MM.1S (cell line): ENCODE results near the gene HBE1.

Experiments
- DNase-seq: peaks from one replicate; pipeline ENCODE4 v3.0.0-alpha.2; 2015
- H2AFZ ChIP-seq: fragments of 300-600 bp; sonication (generic); 2 replicates; pipeline ENCODE4 v1.6.0; 2016; ENCODE audit warnings: antibody characterized with exemption, low read length
- H3F3A ChIP-seq: fragments of 300-600 bp; sonication (generic); 2 replicates; pipeline ENCODE4 v1.6.1; 2016; ENCODE audit warnings: mild to moderate bottlenecking, antibody characterized with exemption, low read length, moderate library complexity, mixed read lengths; ENCODE audit not compliant: insufficient read depth
- H3K27ac ChIP-seq: fragments of 300-600 bp; sonication (generic); 2 replicates; pipeline ENCODE4 v1.5.1; 2016; ENCODE audit warnings: mild to moderate bottlenecking, low read length
- H3K27me3 ChIP-seq: fragments of 300-600 bp; sonication (generic); replicated peaks from 2 replicates; pipeline ENCODE4 v1.6.0; 2016; ENCODE audit warnings: low read length; ENCODE audit not compliant: insufficient read depth
- H3K36me3 ChIP-seq: fragments of 300-600 bp; sonication (generic); replicated peaks from 2 replicates; pipeline ENCODE4 v1.6.1; 2016; ENCODE audit warnings: mild to moderate bottlenecking, low read length, mixed read lengths; ENCODE audit not compliant: insufficient read depth
- H3K4me1 ChIP-seq: fragments of 300-600 bp; sonication (generic); 2 replicates; pipeline ENCODE4 v1.6.1; 2016; ENCODE audit warnings: low read length, mixed read lengths
- H3K4me2 ChIP-seq: fragments of 300-600 bp; sonication (generic); 2 replicates; pipeline ENCODE4 v1.6.0; 2016; ENCODE audit warnings: low read depth, low read length
- H3K4me3 ChIP-seq: fragments of 300-600 bp; sonication (generic); 2 replicates; pipeline ENCODE4 v1.5.1; 2016; ENCODE audit warnings: low read length, mixed read lengths
- H3K79me2 ChIP-seq: fragments of 300-600 bp; sonication (generic); 2 replicates; pipeline ENCODE4 v1.6.1; 2016; ENCODE audit warnings: mixed run types, low read length, mixed read lengths
- H3K9ac ChIP-seq: fragments of 300-600 bp; sonication (generic); 2 replicates; pipeline ENCODE4 v1.6.1; 2016; ENCODE audit warnings: low read length, mixed read lengths
- H3K9me2 ChIP-seq: fragments of 300-600 bp; sonication (generic); replicated peaks from 2 replicates; pipeline ENCODE4 v1.6.1; 2016; ENCODE audit warnings: mild to moderate bottlenecking, low read length, mixed read lengths; ENCODE audit not compliant: insufficient read depth
- H3K9me3 ChIP-seq: fragments of 300-600 bp; sonication (generic); replicated peaks from 2 replicates; pipeline ENCODE4 v1.6.1; 2016; ENCODE audit warnings: mild to moderate bottlenecking, low read length, mixed read lengths; ENCODE audit not compliant: insufficient read depth
- H4K20me1 ChIP-seq: fragments of 300-600 bp; sonication (generic); 2 replicates; pipeline ENCODE4 v1.6.1; 2016; ENCODE audit warnings: mild to moderate bottlenecking, low read length, moderate library complexity, mixed read lengths; ENCODE audit not compliant: insufficient read depth
- CTCF ChIP-seq: fragments of 300-600 bp; sonication (generic); IDR thresholded peaks from 2 replicates; pipeline ENCODE4 v1.5.1; 2016; ENCODE audit warnings: antibody characterized with exemption, low read length, mixed read lengths
- EZH2 ChIP-seq: fragments of 300-600 bp; sonication (generic); optimal IDR thresholded peaks from 2 replicates; pipeline ENCODE3; 2017; ENCODE audit warnings: low read depth, mild to moderate bottlenecking, antibody characterized with exemption, low read length, mixed read lengths
- EZH2phosphoT487 ChIP-seq: fragments of 300-600 bp; sonication (generic); IDR thresholded peaks from 2 replicates; pipeline ENCODE4 v1.6.1; 2018; ENCODE audit warnings: antibody characterized with exemption, low read length

HBE1 gene

GRCh38 chr11:5274395-5274794 is 4.7 kb upstream of the HBE1 start:
- no peak overlapping the region for H3K9ac ChIP-seq
- H3K9me2 ChIP-seq = no peaks in the 10 kb centered on the region
- no peak overlapping the region for H3K4me2 ChIP-seq
- H3K27ac ChIP-seq = no peak overlapping the region
- no peaks in the 10 kb centered on the region for H3K79me2 ChIP-seq
- no peak overlapping the region for H2AFZ ChIP-seq
- no peak overlapping the region for H3K4me3 ChIP-seq
- H3K27me3 ChIP-seq = no peaks in the 10 kb centered on the region
- TF ChIP-seq CTCF = no peak
- no peak for TF ChIP-seq EZH2
- TF ChIP-seq EZH2phosphoT487 = no peak
- no peaks in the 10 kb centered on the region for H3K36me3 ChIP-seq
- H4K20me1 ChIP-seq = no peaks in the 10 kb centered on the region
- no peak for DNase-seq
- no peaks in the 10 kb centered on the region for H3K4me1 ChIP-seq
- H3F3A ChIP-seq = no peaks in the 10 kb centered on the region
- no peaks in the 10 kb centered on the region for H3K9me3 ChIP-seq

GRCh38 chr11:5272395-5273017 is 2.8 kb upstream of the HBE1 start:
- TF ChIP-seq CTCF (no peak), EZH2phosphoT487 (no peak), EZH2 (no peak)
- Histone ChIP-seq H3F3A (no peaks in the 10 kb centered on the region), H4K20me1 (no peaks in the 10 kb centered on the region), H3K9ac (no peak overlapping the region), H3K36me3 (no peaks in the 10 kb centered on the region), H3K4me2 (no peak overlapping the region), H3K9me3 (no peaks in the 10 kb centered on the region), H3K9me2 (no peaks in the 10 kb centered on the region), H3K4me1 (no peaks in the 10 kb centered on the region), H3K79me2 (no peaks in the 10 kb centered on the region), H2AFZ (no peak overlapping the region), H3K27me3 (no peaks in the 10 kb centered on the region), H3K4me3 (no peak overlapping the region), H3K27ac (no peak overlapping the region)
- DNase-seq = no peak

DNA sequence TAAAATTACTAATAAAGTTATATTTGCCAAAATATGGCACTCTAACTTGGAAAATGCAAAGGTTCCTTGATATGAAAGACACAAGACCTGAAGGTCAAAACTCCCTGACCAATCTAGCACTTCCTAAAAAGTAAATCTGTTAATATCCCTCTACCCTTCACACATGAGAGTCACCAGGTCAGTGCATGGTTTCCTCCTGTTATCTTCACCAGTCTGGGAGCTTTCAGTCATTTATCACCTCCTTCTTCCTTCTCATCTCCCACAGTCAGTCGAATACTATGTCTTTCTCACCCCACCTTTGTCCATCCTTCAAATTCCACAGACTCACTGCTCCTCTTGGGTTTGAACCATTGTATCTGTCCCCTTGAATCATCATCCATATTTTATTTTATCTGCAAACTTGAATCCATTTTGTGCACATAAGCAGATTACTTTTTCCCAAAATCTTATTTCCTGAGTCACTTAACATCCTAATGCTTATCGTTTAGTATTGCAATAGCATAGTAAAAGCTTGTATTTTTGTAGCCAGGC is 2.6 kb downstream of the HBE1 start:
- no peak overlapping the region for H2AFZ ChIP-seq
- H3K9me3 ChIP-seq = no peaks in the 10 kb centered on the region
- H3K36me3 ChIP-seq = no peaks in the 10 kb centered on the region
- no peak overlapping the region for H3K9ac ChIP-seq
- H3K79me2 ChIP-seq = no peaks in the 10 kb centered on the region
- no peaks in the 10 kb centered on the region for H3K9me2 ChIP-seq
- no peaks in the 10 kb centered on the region for H3K27me3 ChIP-seq
- H4K20me1 ChIP-seq = no peaks in the 10 kb centered on the region
- H3K4me1 ChIP-seq = no peaks in the 10 kb centered on the region
- H3K4me2 ChIP-seq = no peak overlapping the region
- H3K27ac ChIP-seq = no peak overlapping the region
- TF ChIP-seq CTCF = no peak
- no peak for TF ChIP-seq EZH2
- TF ChIP-seq EZH2phosphoT487 = no peak
- H3K4me3 ChIP-seq = no peak overlapping the region
- no peak for DNase-seq
- H3F3A ChIP-seq = no peaks in the 10 kb centered on the region
